ENCODE data around the gene GFI1. TPM values are rescaled to one million over a fixed set of nuclear protein-coding genes. Genes with fewer than 3 reads are reported as not detected.

GFI1 gene
- total and polyA plus RNA-seq, 2 of the 8 experiments (the other 6 are each of a cell fraction or from before 2014, with no cell fraction given) = 0.08 to 0.17 TPM

- TF ChIP-seq CHD7 (IDR thresholded peaks at IDR 0.05; ENCODE audit: insufficient replicate concordance, low read length) (no peak), CTCF (IDR thresholded peaks at IDR 0.05; ENCODE audit: control extremely low read depth in 1 of 3, insufficient read depth in 1 of 3, low read depth in 1 of 3, low read length in 3 of 3) (no peak), JUND (IDR thresholded peaks at IDR 0.05; ENCODE audit: low read length) (no peak), HDAC2 (IDR thresholded peaks at IDR 0.05; ENCODE audit: borderline replicate concordance in 1 of 2, low read depth in 2 of 2, low read length in 2 of 2) (no peak), CBX5 (IDR thresholded peaks at IDR 0.05; ENCODE audit: low read depth, low read length) (no peak), BACH1 (IDR thresholded peaks at IDR 0.05; ENCODE audit: low read length) (no peak), GTF2F1 (IDR thresholded peaks at IDR 0.05; ENCODE audit: borderline replicate concordance, low read depth, low read length) (no peak), JUN (IDR thresholded peaks at IDR 0.05; ENCODE audit: low read depth, low read length) (no peak), SRF (IDR thresholded peaks at IDR 0.05; ENCODE audit: low read depth, low read length) (no peak)
Observed at GRCh38 chr1:92458146-92458545, 28.6 kb downstream of the GFI1 start (continued).

All from H1 (cell line).